HG03066 (cell line): ENCODE data around the gene ADSS1.

Experiments used
- ATAC-seq: cut with Tn5 transposase; IDR thresholded peaks from one replicate; pipeline ENCODE4 v1.9.1; 2021; ENCODE audit warnings: low read depth; ENCODE audit not compliant: unreplicated experiment

ADSS1 gene

DNA sequence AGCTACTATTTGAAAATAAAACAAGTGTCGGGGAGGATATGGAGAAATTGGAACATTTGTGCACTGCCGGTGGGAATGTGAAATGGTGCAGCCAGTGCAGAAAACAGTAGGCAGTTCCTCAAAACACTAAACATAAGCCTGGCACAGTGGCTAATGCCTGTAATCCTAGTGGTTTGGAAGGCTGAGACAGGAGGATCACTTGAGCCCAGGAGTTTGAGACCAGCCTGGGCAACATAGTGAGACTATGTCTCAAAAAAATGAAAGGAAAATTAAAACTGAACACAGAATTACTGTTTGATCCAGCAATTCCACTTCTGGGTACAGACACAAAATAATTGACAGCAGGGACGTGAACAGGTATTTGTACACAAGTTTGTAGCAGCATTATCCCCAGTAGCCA, 41.5 kb downstream of the ADSS1 start:
- ATAC-seq = no peak

DNA sequence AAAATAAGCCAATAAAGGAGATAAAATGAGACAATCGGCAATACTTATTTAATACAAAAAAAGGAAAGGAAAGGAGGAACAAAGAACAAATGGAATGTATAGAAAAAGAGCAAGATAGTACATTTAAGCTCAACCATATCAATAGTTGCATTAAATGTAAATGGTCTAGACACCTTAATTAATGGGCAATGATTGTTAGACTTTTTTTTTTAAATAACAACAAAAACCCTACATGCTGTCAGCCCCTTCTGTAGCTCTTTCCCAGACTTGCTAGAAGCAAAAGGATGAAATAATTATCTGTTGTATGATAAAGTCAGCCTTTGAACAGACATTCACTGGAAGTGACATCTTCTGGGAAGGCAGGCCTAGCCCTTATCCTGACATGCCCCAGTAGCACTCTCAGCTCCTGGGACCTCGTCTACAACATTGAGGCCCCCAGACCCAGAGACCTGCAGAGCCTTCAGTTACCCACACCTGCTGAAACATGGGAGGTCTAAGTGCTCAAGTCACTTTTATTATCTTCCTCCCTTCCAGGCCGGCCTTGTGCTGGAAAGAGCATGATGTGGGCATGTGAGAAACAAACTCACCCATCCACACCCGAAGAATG, 42.3 kb downstream of the ADSS1 start:
- ATAC-seq = no peak

DNA sequence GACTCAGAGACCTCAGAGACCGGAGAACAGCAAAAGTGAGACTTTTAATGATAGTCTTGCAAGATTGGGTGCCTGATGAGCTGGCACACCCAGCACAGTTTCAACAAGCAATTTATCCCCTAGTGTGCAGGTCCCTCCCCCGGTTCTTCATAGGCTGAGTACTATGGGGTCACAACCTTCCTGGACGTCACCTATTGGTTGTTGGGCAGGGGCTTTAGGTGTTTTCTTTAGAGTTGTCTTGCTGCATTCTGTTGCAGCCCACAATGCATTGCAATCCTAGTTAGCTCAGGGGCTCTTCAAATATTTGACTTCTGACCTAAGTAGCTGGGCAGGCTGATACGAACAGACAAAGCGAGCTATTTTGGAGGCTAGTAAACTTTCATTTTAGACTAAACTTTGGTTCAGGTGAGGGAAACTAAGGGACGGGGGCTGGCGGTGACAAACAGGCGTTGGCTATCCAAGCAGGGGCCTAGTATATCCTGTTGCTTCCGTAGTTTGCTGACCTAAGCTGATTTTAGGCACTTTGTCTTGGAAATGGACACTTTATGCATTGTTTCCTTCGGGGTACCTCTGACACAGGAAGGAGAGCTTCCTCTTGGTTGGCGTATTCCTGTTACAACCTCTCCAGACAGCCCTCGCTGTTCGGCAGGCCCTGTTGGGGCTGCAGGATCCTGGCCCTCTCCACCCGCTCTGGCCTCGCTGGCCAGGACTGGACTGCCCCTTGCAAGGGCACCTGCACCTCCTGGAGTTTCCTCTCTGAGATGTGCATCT, 43.0 kb downstream of the ADSS1 start:
- no peak for ATAC-seq

DNA sequence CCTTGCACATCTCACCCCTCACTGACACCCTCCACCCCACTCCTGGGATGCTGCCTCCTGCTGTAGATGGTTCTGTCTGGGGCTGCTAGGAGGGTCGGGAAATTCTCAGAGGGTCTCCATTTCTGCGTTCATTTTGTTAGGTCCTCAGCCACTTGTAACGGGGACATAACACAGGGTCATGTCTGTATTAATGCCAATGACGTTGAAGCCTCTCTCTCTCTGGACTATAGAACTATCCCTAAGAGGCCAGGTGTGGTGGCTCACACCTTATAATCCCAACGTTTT, 43.5 kb downstream of the ADSS1 start:
- no peak for ATAC-seq

DNA sequence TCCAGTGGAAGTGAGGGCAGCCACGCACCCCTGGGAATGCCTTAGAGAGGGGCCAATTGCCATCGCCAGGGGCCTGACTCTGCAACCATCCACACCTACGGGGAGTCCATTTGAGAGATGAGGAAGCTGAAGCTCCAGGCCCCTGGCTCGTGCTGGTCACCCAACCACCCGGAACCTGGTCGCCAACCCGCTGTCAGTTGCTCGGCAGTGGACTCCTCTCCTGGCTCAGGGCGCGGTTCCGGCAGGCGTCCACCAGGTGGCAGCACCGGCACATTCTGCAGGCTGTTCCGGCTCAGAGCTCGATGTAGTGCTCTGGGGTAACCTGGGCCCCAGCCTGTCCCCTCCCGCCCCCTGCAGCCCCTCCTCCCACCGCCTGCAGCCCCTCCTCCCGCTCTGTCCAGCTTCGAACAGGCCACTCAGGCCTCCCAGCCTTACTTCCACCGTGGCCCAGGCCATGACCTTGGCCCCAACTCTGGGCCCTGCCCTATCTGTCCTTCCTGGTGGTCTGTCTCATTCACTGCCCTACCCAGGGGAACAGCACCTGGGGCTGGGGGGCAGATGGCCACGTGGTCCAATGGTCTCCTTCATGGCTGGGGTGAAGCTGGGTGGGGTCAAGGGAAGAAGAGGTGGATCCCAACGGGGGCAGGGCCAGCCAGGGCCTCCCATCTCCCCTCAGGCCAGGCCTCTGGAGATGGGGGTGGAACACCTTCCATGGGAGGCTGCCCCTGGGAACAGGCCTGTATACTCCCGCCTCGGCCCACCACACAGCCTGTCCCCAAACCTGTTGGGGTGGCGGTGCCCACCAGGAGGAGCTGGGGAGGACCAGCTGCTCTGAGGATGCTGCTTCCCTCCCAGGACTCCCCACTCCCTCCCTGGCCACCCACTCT, 44.7 kb downstream of the ADSS1 start:
- ATAC-seq = no peak

DNA sequence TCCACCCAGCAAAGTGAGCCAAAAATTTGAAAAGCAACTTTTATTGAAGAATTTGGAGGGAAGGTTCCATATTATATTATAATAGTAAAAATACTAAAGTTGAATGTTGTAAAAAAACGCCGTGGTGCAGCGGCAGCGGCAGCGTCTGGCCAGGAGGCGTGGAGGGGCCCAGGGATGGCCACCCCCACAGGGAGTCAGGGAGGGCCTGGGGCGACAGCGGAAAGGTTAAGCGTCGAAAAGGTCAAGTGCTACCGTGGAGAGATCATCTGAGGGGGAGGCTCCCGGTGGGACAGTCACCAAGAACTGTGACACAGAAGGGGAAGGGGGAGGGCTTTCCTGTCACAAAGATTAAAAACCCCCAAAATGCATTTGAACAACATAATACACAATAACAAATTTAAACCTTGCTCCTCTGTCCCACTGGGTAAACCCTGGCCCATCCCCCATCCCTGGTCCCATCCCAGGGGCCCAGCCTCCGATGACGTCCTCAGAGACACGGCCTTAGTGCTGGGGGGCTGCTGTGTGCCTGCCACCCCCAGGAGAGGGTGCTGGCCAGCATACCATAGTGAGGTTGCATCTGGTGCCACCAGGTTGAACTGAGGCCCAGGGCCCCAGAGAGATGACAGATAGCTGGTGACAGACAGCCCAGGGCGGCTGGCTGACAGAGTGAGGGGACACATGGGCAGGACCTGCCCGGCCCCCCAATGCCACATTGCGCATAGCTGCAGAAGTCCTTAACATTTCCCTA, 45.5 kb downstream of the ADSS1 start:
- ATAC-seq = no peak

DNA sequence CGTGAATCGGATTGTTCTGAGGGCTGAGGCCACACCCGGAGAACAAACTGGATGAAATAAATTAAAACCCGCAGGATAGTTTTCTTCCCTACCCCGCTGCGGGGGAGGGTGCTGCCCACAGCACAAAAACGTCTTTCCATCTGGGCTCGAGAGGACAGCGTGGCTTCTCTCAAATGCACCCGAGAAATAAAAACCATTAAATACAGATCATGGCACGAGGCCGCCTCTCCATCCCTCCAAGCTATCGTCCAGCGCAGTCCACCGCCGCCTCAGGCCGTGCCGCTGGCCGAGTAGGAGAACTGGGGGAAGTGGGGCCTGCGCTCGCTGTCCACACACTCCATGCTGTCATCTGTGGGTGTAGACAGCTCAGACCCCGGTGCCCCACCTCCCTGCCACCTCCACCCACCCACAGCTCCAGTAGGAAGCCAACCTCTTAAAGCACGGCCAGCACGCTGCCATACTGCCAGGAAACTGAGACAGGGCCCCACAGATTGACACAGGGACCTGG, 46.1 kb downstream of the ADSS1 start:
- ATAC-seq = no peak

DNA sequence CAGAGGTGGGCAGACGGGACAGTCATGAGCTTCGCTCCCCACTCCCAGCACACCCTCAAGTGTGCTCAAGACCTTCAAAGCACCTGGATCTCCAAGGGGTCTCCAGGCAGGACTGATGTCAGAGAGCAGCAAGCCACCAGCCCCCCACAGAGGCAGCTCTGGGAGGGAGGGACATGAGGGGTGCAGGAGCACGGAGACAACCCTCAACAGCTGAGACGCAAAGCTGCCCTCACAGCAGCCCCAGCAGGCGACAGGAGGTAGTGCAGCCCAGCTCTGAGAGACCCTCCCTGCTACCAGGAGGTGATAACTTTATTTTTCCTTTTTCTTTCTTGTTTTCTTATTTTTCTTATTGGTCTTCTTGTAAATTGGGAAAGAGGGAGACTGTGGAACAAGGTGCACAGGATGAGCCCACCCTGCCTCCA, 46.8 kb downstream of the ADSS1 start:
- ATAC-seq = no peak

DNA sequence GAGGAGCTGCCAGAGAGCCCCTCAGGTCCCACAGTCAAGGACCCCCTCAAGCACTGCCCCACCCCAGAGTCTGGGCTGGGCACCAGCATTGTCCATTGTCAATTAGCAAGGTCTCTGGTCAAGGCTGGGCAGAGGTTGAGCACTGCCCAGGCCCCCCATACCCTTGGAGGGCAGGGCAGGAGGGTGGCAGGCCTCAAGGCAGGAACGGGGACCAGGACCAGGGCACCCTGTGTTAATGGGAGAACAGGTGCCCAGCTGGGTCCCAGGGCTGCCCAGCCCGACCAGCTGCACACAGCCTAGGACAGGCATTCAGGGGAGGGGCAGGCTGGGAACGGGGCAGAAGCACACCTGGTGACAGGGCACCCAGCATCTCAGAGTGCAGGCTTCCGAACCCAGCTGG, 47.3 kb downstream of the ADSS1 start:
- no peak for ATAC-seq

DNA sequence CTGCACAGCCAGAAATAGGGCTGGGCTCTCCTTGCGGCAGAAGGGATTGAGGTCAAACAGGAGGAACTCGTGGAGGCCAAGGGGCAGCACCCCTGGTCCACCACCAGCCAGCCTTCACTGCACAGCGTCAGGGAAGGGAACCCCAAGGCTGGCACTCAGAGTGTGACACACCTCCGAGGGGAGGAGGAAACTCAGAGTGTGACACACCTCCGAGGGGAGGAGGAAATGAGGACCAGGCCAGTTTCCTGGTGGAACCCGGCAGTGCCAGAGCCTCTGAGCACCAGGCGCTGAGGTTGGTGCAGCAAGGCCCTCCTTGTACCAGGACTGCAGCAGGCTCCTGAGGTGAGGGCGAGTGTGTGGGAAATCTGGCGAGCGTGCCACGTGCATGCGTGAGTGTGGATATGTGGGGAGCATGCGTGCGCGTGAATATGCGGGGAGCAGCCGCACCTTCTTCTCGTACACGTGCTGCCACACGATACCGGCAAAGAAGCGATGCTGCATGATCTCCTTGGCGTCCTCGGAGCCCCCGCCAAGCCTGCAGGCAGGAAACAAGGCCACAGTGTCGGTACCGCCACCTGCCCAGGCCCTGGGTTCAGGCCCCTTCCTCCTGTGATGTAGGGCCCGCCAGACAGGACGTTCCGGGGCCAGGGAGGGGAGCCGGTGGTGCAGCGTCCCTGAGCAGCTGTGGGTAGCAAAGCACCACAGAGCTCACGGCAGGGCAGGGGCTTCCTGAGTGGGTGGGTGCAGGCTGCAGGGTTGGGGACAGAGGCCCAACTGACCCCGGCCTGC, 48.1 kb downstream of the ADSS1 start:
- ATAC-seq = no peak

DNA sequence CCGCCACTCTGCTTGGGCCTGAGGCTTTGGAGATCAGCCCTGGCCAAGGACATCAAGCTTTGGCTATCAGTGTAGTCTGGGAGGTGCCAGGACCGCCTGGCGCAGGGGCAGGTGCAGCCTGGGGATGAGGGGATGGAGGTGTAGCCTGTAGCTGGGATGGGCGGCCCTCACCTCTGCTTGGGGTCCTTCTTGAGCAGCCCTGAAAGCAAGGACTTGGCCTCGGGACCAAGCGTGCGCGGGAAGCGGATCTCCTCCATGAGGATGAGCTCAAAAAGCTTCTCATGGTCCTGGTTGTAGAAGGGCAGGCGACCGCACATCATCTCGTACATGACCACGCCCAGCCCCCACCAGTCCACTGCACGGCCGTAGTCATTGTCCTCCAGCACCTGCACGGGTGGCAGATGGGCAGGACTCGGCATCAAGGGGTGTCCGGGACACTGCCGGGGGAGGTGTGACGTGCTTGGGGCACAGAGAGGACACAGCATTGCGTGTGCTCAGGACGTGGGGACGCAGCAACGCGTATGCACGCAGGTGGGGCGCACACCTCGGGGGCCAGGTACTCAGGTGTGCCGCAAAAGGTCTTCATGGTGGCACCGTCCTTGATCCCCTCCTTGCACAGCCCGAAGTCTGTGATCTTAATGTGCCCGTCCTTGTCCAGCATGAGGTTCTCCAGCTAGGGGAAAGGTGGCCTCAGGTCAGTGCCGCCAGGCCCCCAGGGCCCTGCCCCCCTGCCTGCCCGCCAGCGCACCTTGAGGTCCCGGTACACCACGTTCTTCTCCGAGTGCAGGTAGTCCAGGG, 48.9 kb downstream of the ADSS1 start:
- ATAC-seq = no peak

DNA sequence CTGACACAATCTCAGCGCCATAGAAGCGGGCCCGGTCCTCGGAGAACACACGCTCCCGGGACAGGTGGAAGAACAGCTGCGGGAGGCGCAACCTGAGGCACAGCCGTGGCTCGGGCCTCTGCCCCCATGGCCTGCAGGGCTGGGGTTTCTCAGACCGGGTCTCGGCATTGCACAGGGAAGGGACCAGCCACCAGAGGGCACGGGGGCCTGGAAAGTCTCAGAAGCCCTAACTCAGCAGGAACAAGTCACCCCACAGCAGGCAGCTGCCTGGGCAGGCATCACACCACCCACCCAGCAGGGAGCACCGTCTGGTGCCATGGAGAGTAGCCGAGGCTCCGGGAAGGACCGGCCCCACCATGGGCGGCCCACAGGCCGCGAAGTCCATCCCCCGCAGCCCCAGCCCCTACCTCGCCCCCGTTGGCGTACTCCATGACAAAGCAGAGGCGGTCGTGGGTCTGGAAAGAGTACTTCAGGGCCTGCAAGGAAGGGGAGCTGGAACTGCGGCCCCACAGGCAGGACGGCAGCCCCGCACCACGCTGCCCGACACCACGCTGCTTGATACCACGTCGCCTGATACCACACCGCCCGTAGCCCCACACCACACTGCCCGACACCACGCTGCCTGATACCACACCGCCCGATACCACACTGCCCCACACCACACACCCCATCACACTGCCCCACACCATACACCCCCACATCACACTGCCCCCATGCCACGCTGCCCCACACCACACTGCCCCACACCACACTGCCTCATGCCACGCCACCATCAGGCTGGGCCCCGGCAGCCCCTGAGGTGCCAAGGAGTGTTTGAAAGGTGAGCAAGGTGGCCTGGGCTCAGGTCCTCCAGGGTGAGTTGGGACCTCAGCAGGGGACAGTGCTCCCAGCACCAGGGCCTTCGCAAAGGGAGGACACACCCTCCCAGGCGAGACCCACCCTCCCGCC, 49.8 kb downstream of the ADSS1 start:
- ATAC-seq = no peak

DNA sequence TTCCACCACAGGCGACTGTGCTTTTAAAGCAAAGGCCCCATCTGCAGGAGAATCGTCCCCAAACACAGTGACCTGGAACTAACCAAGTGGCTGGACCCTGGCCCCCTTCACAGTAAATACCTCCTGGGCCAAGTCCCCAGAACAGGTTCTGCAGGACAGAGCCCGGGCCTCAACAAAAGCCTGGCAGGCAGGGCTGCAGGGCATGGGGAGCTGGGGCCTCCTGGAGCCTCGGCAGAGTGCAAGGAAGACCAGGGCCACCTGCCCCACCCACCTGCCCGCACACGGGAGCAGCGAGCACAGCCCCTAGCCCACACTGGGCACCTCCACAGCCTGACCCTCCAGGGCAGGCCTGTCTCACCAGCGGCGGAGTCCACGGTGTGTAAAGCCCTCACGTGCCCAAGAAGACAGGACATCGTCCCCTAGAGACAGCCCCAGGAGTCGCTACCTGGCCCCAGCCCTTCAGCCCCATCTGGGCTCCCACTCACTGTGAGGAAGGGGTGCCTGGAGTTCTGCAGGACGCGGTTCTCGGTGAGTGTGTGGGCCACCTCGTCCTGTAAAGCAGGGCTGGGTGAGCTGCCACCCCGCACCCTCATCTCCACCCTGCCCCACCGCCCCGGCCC, 50.5 kb downstream of the ADSS1 start:
- ATAC-seq = no peak

DNA sequence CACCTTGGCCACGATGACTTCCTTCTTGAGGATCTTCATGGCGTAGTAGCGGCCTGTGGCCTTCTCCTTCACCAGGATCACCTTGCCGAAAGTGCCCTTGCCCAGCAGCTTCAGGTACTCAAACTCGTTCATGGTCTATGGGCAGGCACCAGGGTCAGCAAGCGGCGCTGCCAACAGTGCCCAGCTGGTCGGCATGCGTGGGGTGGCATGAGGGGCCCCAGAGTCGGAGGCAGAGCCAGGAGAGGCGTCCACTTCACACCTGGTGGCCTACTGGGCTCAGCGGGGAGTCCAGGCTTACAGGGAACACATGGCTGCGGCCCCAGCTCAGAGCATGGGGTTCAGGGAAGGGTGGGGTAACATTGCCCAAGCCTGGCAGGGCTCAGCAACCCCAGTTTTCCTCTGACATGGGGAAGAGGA, 51.1 kb downstream of the ADSS1 start:
- ATAC-seq = no peak

DNA sequence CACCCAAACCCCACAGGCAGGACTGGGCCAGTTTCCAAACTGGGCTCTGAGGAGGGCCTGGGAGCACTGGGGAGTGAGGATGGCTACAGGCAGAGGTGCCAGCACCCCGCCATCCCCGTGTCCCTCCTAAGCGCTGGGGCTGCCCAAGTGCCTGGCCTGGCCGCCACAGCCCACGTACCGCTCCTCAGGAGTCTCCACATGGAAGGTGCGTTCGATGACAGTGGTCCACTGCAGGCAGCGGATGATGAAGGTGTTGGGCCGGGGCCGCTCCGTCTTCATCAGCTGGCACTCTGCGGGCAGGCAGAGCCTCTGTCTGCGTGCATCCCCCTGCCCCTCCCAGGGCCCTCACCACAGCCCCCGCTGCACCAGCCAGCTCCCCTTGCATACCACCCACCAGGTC, 52.5 kb downstream of the ADSS1 start:
- no peak for ATAC-seq

DNA sequence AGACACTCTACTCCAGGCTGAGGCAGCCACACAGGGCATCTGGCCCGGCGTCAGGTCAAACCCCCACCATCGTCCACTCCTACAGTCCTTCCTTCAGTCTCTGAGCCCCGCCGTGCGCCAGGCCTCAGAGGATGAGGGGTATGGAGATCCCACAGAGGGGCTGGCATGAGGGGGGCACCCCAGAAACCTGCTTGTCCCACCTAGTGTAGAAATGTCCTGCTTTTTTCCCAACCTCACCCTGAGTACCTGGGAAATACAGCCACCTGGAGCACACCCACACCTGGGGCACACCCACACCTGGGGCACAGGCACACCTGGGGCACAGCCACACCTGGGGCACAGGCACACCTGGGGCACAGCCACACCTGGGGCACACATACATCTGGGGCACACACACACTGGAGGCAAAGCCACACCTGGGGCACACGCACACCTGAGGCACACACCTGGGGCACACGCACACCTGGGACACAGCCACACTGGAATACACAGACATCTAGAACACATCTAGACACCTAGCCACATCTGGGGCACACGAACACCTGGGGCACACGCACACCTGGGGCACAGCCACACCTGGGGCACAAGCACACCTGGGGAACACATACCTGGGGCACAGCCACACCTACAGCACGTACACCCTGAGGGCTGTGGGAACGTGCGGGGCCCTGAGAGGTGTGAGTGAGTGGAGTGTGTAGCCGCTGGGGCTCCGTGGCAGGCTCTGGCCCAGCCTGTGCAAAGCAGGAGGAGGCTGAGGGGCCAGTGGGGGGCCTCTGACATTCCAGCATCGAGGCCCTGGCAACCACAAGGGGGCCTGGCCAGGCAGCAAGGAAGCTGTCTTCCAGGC, 53.2 kb downstream of the ADSS1 start:
- no peak for ATAC-seq

DNA sequence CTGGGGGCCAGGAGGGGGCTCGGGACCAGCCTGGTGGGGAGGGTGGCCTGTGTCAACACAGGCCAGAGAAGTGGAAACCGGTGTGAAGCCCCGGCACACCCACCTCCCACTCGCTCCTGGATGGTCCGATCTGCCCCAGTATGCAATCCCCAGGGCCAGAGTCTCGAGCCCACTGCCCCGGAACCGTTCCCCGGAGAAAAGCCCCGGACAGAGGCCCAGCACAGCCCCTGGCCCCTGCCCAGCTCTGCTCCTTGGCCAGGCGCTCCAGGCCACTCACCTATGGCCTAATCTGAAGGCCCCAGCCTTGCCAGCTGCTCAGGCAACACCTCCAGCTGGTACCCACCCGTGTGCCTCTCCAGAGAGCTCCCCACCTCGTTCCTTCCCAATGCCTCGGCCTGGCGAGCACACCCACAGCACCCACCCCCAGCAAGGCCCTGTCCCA, 53.8 kb downstream of the ADSS1 start:
- ATAC-seq = no peak
